KG1 (cell line): Measurements from ENCODE around the gene AEN.

Experiments
- DNase-seq: peaks from one replicate; lab custom pipeline; 2025; lab: John Stamatoyannopoulos, UW

Gene AEN

DNA sequence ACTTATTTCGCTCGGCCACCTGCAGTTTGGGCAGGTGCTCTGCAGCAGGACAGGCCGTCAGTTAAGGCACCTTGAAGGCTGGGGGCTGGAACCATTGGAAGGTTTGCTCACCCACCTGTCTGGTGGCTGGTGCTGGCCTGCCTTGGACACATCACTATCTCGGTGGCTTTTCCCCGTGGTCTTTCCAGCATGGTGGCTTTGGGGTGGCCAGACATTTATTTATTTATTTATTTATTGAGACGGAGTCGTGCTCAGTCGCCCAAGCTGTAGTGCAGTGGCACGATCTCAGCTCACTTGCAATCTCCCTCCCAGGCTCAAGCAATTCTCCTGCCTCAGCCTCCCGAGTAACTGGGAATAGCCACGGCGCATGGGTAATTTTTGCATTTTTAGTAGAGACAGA, 29.4 kb downstream of the AEN start:
- DNase-seq: no peak

DNA sequence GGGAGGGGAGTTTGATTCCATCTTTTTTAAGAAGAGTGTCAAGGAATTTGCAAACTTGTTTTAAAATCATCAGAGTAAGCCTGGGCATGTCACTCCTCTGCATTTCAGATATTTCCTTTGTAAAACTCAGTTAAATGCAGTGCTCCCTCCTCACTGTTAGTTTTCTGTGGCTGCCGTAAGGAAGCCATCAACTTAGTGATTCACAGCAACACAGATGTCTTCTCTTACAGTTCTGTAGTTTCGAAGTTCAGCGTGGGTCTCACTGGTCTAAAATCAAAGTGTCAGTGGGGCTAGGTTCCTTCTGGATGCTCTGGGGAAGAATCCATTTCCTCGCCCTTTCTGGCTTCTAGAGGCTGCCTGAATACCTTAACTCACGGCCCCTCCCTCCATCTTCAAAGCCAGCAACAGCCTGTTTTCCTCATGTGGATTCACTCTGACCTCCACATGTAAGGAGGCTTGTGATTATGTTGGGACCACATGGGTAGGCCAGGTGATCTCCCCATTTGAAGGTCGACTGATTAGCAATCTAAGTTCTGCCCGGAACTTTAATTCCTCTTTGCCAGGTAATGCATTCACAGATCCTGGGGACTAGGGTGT, 30.1 kb downstream of the AEN start:
- no peak for DNase-seq

DNA sequence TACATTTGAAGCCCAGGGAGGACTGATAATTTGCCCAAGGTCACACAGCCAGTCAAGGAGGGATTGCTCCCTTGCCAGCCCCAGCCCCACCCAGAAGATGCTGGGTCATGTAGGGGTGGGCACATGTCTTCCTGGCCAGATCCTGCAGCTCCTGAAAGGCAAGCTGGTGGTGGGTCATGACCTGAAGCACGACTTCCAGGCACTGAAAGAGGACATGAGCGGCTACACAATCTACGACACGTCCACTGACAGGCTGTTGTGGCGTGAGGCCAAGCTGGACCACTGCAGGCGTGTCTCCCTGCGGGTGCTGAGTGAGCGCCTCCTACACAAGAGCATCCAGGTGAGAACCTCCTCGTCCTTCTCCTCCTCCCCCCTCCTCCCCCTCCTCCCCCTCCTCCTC, 30.8 kb downstream of the AEN start:
- no peak for DNase-seq

DNA sequence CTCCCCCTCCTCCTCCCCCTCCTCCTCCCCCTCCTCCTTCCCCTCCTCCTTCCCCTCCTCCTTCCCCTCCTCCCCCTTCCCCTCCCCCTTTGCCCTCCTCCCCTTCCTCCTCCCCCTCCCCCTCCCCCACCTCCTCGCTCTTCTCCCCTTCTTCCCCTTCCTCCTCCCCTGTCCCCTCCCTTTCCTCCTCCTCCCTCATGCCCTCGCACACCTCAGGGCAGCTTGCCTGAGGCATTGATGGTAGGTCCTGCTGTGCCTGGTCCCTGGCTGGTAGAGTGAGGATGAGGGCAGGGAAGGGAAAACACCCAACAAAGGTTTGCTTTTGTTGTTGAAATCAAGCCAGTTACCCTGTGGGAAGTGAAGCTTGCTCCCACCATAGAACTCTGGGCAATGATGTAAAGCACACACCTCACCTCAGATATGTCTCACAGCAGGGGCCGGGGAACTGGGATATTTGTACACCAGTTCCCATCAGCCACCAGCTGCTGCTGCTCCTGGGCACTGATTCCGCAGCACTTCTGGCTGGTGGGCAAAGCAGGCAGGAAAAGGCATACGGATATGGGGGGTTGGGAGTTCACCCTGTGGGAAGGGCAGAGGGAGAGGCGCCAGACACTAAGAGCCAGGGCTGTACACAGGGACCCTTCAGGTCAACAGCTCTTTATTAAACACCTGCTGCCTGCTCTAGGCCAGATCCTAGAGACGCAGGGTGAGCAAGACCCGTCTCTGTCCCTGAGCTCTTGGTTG, 31.5 kb downstream of the AEN start:
- no peak for DNase-seq

DNA sequence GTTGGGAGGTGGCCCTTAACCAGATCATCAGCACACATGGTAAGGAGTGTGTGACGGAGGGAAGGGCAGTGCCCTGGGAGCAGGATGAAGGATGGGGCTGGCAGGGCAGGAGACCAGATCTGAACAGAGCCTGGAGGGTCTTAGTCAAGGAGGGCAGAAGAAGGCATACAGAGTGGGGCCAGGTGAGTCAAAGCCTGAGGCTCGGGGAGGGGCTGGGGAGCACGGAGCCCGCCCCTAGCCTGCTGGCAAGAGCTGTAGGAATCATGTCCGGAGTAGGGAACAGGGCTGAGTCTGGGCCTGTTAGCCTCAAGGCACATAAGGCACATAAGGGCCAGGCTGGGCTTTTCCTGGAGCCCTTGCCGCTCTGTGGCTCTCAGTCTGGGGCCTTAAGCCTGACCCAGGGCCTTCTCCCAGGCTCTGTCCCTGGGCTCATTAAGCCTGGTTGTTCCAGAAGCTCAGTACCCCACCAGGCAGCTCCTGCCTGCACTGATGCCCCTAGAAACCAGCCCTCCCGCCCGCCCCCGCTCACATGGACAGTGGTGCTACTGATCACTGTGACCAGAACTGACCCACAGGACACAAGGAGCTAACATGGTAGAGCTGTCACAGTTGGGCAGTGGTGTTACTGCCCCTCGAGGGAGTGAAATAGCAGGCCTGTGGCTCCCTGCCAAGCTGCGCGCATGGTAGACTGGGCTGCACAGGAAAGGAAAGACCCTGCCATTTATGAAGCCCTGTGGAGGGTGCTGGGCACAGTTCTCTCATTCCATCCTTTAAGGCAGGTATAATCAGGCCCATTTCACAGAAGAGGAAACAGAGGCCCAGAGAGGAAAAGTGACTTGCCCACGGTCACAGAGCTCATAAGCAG, 32.3 kb downstream of the AEN start:
- DNase-seq: no peak

DNA sequence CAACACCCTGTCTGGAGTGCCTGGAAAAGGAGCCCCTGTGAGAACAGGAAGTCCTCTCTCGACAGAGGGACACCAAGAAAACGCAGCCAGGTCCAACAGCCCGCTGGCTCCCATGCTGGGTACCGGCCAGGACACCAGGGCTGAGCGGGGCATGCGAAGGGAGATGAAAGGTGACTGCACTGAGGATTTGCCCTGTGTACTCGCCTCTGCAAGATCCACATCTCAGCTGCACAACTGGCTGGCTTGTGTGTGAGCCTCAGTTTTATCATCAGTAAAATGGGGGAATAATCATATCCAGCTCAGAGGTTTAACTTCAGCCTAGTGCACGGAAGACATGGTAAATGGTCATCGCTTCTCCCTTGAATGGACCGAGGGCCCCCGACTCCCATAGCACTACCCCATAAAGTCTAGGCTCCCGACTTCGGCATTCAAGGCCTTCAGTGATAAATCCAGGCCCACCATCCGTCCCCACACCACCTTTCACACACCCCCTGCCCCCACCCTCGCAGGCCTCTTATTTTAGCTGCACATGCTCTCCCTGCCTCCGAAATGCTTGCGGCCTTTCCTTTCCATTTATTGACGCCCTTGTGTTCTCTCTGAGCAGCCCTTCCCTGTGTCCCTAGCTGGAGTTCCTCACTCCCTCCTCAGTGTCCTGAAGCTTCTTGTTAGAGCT, 33.4 kb downstream of the AEN start:
- DNase-seq: no peak

DNA sequence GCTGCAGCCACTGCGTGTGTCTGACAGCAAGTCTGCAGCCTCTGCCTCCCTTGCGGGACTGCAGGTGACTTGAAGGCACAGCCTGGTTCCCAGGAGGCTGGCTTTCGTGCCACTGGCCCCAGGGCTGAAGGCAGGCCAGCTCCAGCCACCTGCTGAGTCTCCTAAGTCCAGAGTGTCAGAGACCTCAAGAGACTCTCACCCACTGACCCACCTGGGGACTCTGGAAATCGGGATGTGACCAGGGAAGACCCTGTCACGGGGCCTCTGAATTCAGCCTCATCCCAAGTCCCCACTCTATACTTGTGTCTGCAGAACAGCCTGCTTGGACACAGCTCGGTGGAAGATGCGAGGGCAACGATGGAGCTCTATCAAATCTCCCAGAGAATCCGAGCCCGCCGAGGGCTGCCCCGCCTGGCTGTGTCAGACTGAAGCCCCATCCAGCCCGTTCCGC, 34.0 kb downstream of the AEN start:
- DNase-seq: no peak

DNA sequence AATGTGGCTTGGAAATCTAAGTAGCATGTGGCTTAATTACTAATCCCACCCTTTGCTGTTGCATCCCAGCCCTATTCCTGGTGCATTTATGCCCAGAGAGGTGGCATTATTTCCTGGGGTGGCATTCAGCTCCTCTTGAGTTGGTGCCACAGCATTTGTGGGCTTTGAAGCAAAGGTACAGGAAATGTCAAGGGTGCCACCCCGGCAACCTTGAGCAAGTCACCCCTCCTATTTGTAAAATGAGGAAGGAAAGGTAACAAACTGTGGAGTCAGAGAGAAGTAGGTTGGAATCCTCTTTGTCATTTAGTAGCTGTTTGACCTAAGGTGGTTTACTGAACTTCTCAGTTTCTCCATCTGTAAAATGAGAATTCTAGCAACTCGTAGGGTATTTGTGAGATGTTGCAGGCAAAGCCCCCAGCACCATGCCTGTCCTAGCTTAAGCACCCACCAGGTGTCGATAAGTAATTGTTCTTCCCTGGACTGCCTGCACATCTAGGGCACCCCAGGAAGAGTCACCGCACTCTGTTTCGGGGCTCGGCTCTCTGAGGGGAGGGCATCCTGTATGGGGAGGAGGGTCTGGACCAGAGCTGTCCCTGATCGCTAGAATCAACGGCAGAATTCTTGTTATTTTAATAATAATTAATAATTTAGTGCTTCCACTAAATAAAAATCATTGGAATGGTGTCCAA, 34.8 kb downstream of the AEN start:
- DNase-seq: no peak

DNA sequence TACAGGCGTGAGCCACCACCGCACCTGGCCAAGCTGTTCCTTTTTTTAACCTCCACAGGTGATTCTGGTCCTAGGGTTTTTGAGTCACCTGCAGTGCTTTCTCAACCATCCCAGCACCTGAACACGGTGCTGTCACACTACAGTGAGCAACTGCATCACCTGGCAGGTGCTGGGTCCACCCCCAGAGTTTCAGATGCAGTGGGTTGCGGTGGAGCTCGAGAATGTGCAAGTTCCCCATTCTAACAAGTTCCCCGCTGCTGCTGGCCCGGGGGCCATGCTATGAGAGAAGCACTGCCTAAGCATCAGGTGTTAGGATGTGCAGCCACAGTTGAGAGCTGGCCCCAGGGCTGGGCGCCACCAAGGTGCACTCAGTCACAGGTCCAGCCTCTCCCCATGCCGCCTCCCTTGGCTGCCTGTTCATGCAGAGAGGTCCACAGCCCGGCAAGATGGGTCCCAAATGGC, 35.7 kb downstream of the AEN start:
- no peak for DNase-seq

DNA sequence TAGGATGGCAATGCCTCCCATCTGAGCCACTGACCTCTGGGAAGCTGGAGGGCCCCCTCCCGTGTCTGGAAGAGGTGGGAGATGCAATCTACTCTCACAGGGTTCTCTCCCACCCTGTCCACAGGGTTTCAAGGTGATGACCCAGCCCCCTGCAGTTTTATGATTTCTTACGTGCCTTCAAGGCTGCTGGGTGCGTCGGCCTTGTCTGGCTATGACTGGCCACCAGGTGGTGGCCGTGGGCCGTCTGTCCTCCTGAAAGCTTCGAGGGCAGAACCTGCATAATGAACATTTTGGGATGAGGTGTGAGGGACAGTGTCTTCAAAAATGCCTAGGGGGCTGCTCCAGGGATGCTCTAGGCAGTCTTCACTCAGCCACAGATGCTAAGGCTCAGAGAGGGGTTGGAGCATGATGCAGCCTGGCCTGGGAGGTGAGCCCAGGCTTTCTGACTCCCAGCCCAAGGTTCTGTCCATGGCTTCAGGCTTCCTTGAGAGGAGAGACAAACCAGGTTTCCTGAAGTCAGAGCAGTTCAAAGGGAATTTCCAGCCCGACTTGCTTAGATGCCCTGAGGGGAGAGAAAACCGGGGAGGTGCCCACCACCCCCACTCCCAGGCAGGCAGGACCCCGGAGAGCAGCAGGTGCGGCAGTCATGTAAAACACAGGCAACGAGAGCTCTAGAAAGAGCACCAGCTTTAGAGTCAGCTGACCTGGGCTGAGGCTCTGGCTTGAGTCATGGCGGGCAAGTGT, 36.4 kb downstream of the AEN start:
- DNase-seq: no peak

DNA sequence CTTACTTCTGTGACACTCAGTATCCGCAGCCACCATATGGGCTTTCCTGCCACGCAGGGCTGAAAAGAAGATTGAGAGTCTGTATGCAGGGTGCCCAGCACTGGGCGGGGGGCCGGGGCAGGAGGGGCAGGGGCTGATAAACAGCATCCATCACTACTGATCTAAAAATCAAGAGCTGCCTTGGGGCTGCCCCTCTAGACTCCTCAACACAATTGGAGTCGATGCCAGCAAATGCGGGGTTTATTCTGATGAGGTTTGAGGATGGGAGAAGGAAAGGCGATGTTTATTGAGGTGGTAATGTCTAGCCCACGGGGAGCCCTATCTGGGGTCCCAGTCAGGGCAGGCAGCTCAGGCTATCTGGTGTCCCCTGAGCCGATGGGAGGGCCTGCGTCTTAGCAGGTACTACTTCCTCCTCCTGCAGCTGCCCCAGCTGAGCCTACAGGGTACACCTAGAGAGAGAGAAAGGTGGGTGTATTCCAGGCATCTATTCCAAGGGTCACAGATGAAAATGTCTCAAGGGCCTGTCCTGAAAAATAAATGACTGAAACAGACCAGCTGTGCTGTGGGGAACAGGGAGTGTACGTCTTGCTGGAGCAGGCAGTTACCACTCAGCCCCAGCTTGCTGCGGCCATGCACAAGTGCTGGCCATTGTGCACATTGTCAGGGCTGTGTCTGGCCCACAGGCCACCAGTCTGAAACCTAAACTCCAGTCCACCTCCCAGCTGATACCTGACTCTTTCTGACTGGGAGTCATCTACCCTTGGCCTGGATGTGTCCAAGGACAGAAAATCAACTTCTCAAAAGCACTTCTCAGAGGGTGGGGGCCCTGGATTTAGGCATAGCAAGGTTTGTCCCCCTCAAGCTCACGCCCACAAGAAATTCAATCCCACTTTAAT, 37.2 kb downstream of the AEN start:
- no peak for DNase-seq

DNA sequence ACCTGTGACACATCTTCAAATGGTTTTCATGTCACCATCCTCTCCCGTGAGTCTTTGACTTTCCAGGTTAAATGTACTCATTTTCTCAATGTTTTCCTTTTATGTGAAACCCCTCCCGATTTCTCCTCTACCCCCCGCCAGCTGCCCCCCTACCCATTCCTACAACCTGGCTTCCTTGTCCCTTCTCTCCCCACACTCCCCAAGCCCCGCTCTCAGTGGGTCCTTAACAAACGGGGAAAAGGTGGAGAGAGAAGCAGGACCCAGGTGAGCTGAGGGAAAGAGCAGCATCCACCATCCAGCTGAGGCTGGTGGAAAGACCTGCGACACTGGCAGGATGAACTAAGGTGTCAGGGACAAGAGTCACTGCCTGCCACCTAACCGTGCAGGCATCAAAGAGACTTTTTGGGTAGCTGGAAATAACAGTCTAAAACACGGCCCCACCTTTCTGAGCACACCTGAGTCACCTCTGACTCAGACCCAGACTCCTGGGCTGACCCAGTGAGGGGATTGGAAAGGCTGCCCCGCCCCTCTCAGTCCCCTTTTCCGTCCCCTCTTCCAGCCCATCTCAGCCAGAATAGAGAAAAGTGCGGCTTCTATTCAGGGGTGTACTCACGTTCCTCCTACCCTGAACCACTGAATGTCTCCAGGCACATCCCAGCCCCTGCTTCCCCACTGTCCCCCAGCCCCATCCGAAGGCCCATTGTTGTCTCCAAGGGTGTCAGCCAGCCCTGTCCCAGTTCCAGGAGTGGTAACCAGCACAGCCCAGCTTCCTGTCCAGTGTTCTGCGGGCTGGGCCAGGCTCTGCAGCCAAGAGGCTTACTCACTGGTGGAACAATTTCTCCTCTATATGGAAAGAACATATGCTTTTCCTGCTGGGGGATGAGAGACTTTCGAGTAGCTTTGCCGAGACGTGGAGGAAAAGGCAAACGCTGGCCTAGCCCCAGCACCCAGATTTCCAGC, 38.1 kb downstream of the AEN start:
- DNase-seq: no peak

DNA sequence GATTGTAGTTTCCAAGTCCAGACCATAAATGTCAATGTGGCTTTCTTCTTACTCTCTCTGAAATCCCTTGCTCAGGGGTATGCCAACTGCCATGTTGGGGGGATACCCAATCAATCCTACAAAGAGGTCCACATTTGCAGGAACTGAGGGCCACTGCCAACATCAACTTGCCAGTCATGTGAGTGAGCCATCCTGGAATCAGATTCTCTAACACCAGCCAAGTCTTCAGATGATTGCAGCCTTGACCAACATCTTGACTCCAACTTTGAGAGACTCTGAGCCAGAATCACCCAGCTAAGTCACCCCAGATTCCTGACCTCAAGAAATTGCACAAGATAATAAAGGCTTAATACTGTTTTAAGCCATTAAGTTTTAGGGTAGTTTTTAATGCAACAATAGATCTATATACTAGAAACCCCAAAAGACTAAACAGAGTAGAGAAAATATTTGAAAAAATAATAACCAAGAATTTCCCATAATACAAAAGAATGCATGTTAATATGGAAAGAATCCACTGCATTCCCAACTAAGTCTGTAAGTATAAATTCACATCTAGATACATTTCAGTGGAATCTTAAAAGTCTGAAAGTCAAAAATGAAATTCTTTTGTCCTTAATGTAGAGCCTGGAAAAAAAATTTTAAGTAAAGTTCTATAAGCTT, 40.0 kb downstream of the AEN start:
- no peak for DNase-seq

DNA sequence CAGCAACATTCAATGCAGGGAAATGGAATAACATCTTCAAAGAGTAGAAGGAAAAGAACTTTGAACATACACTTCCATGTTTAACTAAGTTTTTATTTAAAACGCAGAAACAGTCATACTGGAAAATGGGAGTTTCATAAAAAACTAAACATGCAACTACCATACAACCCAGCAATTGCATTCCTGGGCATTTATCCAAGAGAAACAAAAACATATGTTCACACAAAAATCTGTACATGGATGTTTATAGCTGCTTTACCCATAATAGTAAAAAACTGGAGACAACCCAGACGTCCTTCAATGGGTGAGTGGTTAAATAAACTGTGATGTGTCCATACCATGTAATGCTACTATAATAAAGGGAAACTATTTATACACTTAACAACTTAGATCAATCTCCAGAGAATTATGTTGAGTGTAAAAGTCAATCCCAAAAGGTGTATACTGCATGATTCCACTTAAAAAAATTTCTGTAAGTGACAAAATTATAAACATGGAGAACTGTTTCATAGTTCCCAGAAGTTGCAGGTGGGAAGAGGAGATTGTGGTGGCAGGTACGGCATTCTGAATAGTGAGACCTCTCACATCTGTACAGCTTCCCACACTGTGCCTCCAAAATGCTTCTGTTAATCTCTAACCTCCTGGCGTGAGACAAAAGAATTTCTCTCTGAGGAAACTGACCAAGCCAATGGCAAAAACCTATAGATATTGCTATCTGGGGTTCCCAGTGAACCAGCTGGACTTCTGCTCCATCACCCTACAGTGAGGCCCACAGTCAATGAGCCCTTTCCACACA, 40.8 kb downstream of the AEN start:
- no peak for DNase-seq

DNA sequence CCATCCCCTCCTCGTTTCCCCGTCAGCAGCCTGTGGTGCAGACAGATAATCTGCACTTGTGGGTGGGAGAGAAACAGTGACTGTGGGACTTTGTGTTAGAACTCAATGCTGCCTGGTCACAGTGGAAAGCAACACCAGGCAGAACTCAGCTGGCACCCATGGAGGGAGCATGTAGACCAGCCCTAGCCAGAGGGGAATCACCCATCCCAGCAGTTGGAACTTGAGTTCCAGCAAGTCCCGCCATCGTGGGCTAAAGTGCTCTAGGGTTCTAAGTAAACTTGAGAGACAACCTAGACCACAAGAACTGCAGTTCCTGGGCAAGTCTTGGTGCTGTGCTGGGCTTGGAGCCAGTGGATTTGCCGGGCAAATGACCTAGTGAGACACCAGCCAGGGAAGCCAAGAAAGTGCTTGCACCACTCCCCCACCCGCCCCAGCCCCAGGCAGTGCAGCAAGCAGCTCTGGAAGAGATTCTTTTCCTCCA, 42.0 kb downstream of the AEN start:
- no peak for DNase-seq

DNA sequence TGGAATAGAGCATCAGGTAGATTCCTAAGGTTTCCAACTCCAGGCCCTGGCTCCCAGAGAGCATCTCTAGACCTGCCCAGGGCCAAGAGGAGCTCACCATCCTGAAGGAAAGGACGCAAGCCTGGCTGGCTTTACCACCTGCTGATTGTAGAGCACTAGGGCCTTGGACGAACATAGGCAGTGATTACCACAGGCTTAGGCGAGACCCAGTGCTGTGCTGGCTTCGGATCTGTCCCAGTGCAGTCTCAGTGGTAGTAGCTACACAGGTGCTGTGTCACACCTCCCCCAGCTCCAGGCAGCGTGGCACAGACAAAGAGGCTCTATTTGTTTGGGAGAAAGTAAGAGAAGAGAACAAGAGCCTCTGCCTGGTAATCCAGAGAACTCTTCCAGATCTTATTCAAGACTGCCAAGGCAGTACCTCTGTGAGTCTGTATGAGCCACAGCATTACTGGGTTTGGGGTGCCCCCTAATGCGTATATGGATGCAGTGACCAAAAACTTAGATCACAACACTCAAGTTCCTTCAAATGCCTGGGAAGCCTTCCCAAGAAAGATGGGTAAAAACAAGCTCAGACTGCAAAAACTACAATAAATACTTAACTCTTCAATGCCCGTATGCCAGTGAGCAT, 43.1 kb downstream of the AEN start:
- no peak for DNase-seq

DNA sequence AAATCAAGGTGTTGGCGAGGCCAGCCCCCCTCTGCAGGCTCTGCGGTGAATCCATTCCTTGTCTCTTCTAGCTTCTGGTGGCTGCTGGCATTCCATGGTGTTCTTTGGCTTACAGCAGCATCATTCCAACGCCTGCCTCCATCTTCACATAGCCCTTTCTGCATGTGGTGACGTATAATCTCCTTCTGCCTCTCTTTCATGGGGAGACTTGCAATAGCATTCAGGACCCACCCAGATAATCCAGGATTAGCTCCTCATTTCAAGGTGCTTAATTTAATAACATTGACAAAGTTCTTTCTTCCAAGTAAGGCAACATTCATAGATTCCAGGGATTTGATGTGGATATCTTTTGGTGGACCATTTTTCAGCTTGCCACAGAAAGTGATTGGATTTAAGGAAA, 53.5 kb downstream of the AEN start:
- no peak for DNase-seq
